ENCODE results near the gene ZC3H11A. TPM values are rescaled to one million over a fixed set of nuclear protein-coding genes. Genes with fewer than 3 reads are reported as not detected.

Gene ZC3H11A
- polyA plus RNA-seq, 1 experiment: 95.4 TPM

DNA sequence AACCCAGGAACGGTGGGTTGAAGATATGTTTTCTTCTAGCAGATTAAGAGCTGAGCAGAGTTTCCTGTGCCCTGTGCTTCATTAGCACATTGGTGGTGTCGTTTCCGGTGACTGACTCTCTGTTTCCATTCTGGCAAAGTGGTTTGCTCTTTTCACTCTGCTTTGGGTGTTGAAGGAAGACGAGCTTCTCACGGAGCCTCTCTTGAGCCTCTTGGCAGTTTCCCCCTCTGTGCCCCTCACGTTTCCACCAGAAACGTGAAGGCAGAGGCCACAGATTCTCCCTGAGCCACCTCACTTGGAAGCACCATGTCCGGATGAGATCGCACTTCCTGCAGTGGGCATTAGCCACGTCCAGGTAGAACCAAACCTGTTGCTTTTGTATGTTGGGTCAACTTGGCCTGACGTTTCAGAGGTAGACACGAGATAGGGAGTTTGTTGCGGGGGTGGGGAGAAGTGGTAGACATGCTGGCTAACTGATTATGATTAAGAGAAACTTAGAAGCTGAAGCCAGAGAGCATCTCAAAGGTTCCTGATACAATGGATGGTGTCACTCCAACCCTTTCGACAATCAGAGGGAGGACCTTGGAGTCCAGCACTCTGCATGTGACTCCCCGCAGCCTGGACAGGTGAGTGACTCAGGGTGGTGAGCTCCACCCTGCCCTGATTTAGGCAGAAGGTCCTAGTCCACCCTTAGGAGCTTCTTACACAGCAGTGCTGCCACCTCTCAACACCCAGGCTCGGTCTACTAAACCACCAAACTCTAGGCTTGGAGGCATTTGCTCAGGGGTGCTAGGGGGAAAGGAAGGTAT lies 30.2 kb upstream of the ZC3H11A start, which contains the start of gene LAX1:
Gene LAX1, plus strand, starts transcription at position 155 of the 809 bp plus-strand sequence. Its CDS starts 383 bp downstream, at position 538.
- Histone ChIP-seq H3K4me3 (ENCODE audit: low read depth, low read length) (no peak within 1 kb of the TSS), H3K9me3 (ENCODE audit: control insufficient read depth, insufficient read depth, low read length) (no peaks in the 10 kb centered on the region), H3K27me3 (ENCODE audit: control insufficient read depth, insufficient read depth, low read length) (peaks cover 5% of the 10 kb centered on the region), H3K27ac (ENCODE audit: low read depth, low read length) (no peak within 1 kb of the TSS)
- ChIA-PET CTCF (no interaction called here), POLR2A (no interaction called here)
- no peak for TF ChIP-seq CTCF (IDR thresholded peaks at IDR 0.05; ENCODE audit: low read depth, low read length)
- DNase-seq (ENCODE audit: low read depth, low spot score): no peak

GRCh38 chr1:203768256-203768655 lies 27.2 kb upstream of the ZC3H11A start:
- POLR2A ChIA-PET: no interaction called here
- H3K4me3 ChIP-seq (ENCODE audit: low read depth, low read length): no peak overlapping the region
- CTCF ChIA-PET: no interaction called here

DNA sequence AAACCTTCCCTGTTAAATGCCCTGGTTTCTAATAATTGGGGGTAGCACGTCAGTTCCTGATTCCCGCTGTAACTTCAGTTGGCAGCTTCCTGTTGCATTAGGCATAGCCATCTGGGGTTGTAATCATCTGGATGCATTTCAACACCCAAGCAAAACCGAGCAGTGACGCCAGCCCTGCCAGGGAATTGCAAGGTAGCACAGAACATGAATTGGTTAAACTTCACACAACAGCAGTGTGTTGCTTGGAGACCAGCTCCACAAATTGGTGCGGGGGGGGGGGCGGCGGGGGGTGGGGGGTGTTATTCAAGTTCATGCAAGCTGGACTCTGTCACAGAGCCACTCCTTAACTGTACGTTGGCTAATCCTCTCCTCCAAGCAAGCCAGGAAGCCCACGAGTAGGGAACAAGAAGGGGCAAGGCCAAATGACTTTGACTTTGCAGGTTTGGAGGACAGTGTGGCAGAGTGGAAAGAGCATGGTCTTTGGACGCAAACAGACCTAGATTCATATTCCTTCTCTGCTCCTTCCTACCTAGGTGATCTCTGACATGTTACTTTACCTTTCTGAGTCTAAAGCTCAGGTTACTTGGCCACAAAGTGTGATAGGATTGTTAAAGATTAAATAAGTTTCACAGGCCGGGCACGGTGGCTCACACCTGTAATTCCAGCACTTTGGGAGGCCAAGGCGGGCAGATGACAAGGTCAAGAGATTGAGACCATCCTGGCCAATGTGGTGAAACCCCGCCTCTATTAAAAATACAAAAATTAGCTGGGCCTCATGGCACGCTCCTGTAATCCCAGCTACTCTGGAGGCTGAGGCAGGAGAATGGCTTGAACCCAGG lies 25.7 kb upstream of the ZC3H11A start:
- Histone ChIP-seq H3K27me3 (ENCODE audit: control insufficient read depth, insufficient read depth, low read length) (peaks cover 14% of the 10 kb centered on the region), H3K9me3 (ENCODE audit: control insufficient read depth, insufficient read depth, low read length) (no peaks in the 10 kb centered on the region), H3K27ac (ENCODE audit: low read depth, low read length) (peak overlapping the region; percentile 21), H3K4me3 (ENCODE audit: low read depth, low read length) (no peak overlapping the region)
- no peak for TF ChIP-seq CTCF (IDR thresholded peaks at IDR 0.05; ENCODE audit: low read depth, low read length)
- ChIA-PET POLR2A (interaction anchor here (0.6 to 0.9 kb wide), 3 partner anchors 25 to 212 kb away, joined by 3 to 6 read pairs (median 4); no protein-coding TSS in a partner anchor), CTCF (interaction anchor here (0.6 kb wide), 1 partner anchor 429 kb away, joined by 3 read pairs; no protein-coding TSS in a partner anchor)
- peak; percentile 81 for DNase-seq (ENCODE audit: low read depth, low spot score)

More at GRCh38 chr1:203768256-203768655, 27.2 kb upstream of the ZC3H11A start:
- TF ChIP-seq CTCF (IDR thresholded peaks at IDR 0.05; ENCODE audit: low read depth, low read length): no peak
- DNase-seq (ENCODE audit: low read depth, low spot score): no peak
- H3K27me3 ChIP-seq (ENCODE audit: control insufficient read depth, insufficient read depth, low read length): peaks cover 11% of the 10 kb centered on the region
- H3K9me3 ChIP-seq (ENCODE audit: control insufficient read depth, insufficient read depth, low read length): no peaks in the 10 kb centered on the region
- H3K27ac ChIP-seq (ENCODE audit: low read depth, low read length): no peak overlapping the region

DNA sequence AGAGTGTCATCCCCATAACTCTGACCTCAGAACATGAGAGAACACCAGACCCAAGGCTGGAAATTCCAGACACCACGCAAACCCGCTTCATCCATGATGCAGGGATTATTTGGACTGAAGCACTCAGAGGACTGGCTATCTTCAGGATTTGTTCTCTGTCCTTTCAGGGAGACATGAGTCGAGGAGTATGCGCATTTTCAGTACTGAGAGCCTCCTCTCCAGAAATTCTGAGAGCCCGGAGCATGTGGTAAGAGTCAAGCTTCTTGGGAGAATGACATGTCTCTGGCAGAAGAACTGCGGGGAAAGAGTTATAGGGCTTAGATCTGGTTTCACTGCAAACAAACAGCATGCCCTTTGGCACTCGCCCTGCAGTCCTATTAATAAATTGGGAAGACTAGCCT lies 23.5 kb upstream of the ZC3H11A start:
- ChIA-PET POLR2A (no interaction called here), CTCF (no interaction called here)
- H3K27me3 ChIP-seq (ENCODE audit: control insufficient read depth, insufficient read depth, low read length): peaks cover 9% of the 10 kb centered on the region
- no peaks in the 10 kb centered on the region for H3K9me3 ChIP-seq (ENCODE audit: control insufficient read depth, insufficient read depth, low read length)
- no peak overlapping the region for H3K4me3 ChIP-seq (ENCODE audit: low read depth, low read length)
- no peak for DNase-seq (ENCODE audit: low read depth, low spot score)
- TF ChIP-seq CTCF (IDR thresholded peaks at IDR 0.05; ENCODE audit: low read depth, low read length): no peak
- H3K27ac ChIP-seq (ENCODE audit: low read depth, low read length): no peak overlapping the region

Data from AG04450 (cell line).